ENCODE data around the gene ITIH5.
"Not testable (repeated sequence)": the region's sequence is repeated elsewhere in the genome, so short reads cannot be mapped to it uniquely, and the experiment has no call there.

The ITIH5 gene

GRCh38 chr10:7686351-7687171 lies 19.8 kb upstream of the ITIH5 start:
- DNase-seq = no peak

- not testable (repeated sequence) for DNase-seq
Measured at GRCh38 chr10:7680078-7680477, 13.3 kb upstream of the ITIH5 start.

- DNase-seq = no peak
Measured at GRCh38 chr10:7679256-7679655, 12.5 kb upstream of the ITIH5 start.

GRCh38 chr10:7672341-7673134 lies 5.8 kb upstream of the ITIH5 start:
- no peak for DNase-seq

- no peak for DNase-seq
Measured at GRCh38 chr10:7670157-7670556, 3.4 kb upstream of the ITIH5 start.

GRCh38 chr10:7667262-7668141 lies 736 bp upstream of the ITIH5 start:
- DNase-seq = no peak

- no peak for DNase-seq
Measured at GRCh38 chr10:7665767-7666166, 999 bp downstream of the ITIH5 start.

- DNase-seq = no peak
Measured at GRCh38 chr10:7664707-7665106, 2.1 kb downstream of the ITIH5 start.

GRCh38 chr10:7662522-7662921 lies 4.2 kb downstream of the ITIH5 start:
- no peak for DNase-seq

- DNase-seq = no peak
Measured at GRCh38 chr10:7659560-7659959, 7.2 kb downstream of the ITIH5 start.

GRCh38 chr10:7657552-7657951 lies 9.2 kb downstream of the ITIH5 start:
- no peak for DNase-seq

GRCh38 chr10:7657079-7657478 lies 9.7 kb downstream of the ITIH5 start:
- DNase-seq = not testable (repeated sequence)

GRCh38 chr10:7651853-7652470 lies 14.8 kb downstream of the ITIH5 start:
- DNase-seq = no peak

GRCh38 chr10:7649673-7650300 lies 17.0 kb downstream of the ITIH5 start:
- DNase-seq = no peak

GRCh38 chr10:7647062-7647664 lies 19.6 kb downstream of the ITIH5 start:
- DNase-seq = no peak

GRCh38 chr10:7642491-7643011 lies 24.2 kb downstream of the ITIH5 start:
- no peak for DNase-seq

- no peak for DNase-seq
Measured at GRCh38 chr10:7635408-7636125, 31.2 kb downstream of the ITIH5 start.

GRCh38 chr10:7634142-7634894 lies 32.4 kb downstream of the ITIH5 start:
- DNase-seq = no peak

GRCh38 chr10:7626283-7626682 lies 40.5 kb downstream of the ITIH5 start:
- no peak for DNase-seq

GRCh38 chr10:7625836-7626235 lies 40.9 kb downstream of the ITIH5 start:
- DNase-seq = no peak
